ENCODE measurements around the gene ANO5. TPM values are rescaled to one million over a fixed set of nuclear protein-coding genes. Genes with fewer than 3 reads are reported as not detected.

The ANO5 gene, protein sequence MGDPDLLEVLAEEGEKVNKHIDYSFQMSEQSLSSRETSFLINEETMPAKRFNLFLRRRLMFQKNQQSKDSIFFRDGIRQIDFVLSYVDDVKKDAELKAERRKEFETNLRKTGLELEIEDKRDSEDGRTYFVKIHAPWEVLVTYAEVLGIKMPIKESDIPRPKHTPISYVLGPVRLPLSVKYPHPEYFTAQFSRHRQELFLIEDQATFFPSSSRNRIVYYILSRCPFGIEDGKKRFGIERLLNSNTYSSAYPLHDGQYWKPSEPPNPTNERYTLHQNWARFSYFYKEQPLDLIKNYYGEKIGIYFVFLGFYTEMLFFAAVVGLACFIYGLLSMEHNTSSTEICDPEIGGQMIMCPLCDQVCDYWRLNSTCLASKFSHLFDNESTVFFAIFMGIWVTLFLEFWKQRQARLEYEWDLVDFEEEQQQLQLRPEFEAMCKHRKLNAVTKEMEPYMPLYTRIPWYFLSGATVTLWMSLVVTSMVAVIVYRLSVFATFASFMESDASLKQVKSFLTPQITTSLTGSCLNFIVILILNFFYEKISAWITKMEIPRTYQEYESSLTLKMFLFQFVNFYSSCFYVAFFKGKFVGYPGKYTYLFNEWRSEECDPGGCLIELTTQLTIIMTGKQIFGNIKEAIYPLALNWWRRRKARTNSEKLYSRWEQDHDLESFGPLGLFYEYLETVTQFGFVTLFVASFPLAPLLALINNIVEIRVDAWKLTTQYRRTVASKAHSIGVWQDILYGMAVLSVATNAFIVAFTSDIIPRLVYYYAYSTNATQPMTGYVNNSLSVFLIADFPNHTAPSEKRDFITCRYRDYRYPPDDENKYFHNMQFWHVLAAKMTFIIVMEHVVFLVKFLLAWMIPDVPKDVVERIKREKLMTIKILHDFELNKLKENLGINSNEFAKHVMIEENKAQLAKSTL
- not detected in 2 replicates for total RNA-seq

DNA sequence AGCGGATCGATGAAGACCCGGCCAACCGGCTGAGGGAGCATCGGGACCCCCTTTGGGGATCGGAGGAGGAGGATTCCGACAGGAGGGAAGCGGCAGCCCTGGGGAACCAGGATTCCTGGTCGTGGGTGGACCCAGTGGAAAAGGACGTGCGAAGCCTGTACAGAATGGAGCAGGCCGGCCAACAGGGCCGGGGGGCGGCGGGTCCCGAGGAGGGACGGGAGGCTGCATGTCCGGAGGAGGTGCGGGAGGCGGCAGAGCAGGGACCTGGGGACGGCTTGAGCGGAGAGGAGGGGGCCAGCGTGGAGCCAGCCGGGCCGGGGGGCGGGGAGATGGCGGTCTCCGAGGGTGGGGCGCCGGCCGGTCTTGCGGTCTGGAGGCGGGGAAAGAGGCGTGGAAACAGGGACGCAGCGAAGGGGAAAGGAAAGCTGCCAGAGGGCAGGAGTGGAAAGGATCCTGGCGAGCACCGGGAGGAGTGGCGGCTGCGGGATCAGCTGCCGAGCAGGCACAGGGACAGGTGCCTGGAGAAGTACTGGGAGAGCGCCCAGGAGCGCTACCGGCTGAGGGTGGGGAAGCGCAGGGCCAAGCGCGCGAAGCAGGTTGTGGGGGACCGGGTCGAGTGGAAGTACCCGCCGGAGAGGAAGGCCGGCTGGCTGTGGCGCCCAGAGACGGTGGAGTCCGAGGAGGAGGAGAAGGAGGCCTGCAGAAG lies at the start of gene ANO5:
TSS of gene ANO5 (plus strand) at position 444 of the 706 bp plus-strand sequence. CDS start 408 bp downstream, outside the sequence.

Other genes with a start within 250 kb of the ANO5 start
- not detected in 2 replicates for gene SLC17A6, start 145.3 kb downstream of the ANO5 start, total RNA-seq